Upper lobe of left lung (tissue), 4 donors: ENCODE results near the gene ZBED2.

Experiments used
- EP300 ChIP-seq, 4 donors: sonication (generic); formaldehyde crosslinking; IDR thresholded peaks; one replicate each; pipeline ENCODE4 v1.5.1; 2017; ENCODE audit warnings: antibody characterized with exemption in 4 of 4, control low read depth in 2 of 4
- POLR2A ChIP-seq, 4 donors: fragments of 450-650 bp; IDR thresholded peaks; one replicate each; pipeline ENCODE4 v1.5.1; 2016 to 2017; ENCODE audit warnings: antibody characterized with exemption in 4 of 4, mild to moderate bottlenecking in 2 of 4
- POLR2AphosphoS5 ChIP-seq, 2 donors: sonication (generic); formaldehyde crosslinking; IDR thresholded peaks; one replicate each; pipeline ENCODE4 v1.5.1; 2017; ENCODE audit warnings: antibody characterized with exemption in 2 of 2
- TF ChIP-seq, protein P1 (sequence below), 6 experiments: fragments of 450-650 bp in 4 of 6; fragments of 200-600 bp in 2 of 6; sonication (generic) in 2 of 6; IDR thresholded peaks; one replicate each; pipeline ENCODE4 v1.5.1; 2016 to 2019; ENCODE audit warnings: antibody characterized with exemption in 6 of 6

DNA sequence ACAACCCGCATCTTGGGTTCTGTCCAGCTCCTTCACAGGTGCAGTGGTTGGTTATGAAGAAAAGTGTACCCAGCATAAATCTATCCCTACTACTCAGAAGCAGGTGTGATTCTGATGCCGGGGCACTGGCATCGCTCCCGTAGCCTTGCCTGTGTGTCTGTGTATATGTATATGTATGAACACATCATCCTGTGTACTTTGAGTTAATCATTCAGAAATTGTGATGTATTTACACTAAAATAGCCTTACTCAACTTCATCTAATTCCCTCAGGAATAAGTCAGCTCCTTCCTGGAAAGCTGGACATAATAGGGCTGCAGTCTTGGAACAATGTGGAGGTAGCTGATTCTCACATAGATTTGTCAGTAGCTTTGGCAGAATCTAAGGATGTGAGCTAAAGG lies 6.7 kb upstream of the ZBED2 start:
- TF ChIP-seq, protein P1, sequence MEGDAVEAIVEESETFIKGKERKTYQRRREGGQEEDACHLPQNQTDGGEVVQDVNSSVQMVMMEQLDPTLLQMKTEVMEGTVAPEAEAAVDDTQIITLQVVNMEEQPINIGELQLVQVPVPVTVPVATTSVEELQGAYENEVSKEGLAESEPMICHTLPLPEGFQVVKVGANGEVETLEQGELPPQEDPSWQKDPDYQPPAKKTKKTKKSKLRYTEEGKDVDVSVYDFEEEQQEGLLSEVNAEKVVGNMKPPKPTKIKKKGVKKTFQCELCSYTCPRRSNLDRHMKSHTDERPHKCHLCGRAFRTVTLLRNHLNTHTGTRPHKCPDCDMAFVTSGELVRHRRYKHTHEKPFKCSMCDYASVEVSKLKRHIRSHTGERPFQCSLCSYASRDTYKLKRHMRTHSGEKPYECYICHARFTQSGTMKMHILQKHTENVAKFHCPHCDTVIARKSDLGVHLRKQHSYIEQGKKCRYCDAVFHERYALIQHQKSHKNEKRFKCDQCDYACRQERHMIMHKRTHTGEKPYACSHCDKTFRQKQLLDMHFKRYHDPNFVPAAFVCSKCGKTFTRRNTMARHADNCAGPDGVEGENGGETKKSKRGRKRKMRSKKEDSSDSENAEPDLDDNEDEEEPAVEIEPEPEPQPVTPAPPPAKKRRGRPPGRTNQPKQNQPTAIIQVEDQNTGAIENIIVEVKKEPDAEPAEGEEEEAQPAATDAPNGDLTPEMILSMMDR (IDR thresholded peaks at IDR 0.05), result no peak
- TF ChIP-seq POLR2AphosphoS5 (IDR thresholded peaks at IDR 0.05), result no peak
- TF ChIP-seq POLR2A (IDR thresholded peaks at IDR 0.05), result no peak
- no peak for TF ChIP-seq EP300 (IDR thresholded peaks at IDR 0.05)
